SK-N-SH (cell line): ENCODE results near the gene MAGEB16. TPM values are rescaled to one million over a fixed set of nuclear protein-coding genes. Genes with fewer than 3 reads are reported as not detected.

Source experiments
- CTCF ChIA-PET: fragments of 300-600, 350-600 bp; formaldehyde crosslinking; extraction: SDS; loops from one replicate; lab custom pipeline; 2021; lab: Yijun Ruan, JAX
- POLR2A ChIA-PET: fragments of 350-600 bp; sonication (Branson Sonifier 250); formaldehyde crosslinking; extraction: SDS; loops from one replicate; lab custom pipeline; 2020; ENCODE audit warnings: antibody characterized with exemption, inconsistent platforms; lab: Yijun Ruan, JAX
- DNase-seq: peaks from one replicate; pipeline ENCODE4 v3.0.0; 2012
- H2AFZ ChIP-seq: fragments of 200-600 bp; sonication (generic); 2 replicates; pipeline ENCODE4 v1.8.1; 2016; ENCODE audit warnings: antibody characterized with exemption, mild to moderate bottlenecking, low read depth
- H3F3A ChIP-seq: fragments of 200-600 bp; sonication (generic); replicated peaks from 2 replicates; pipeline ENCODE3; 2016; ENCODE audit warnings: antibody characterized with exemption, mild to moderate bottlenecking; ENCODE audit not compliant: insufficient read depth
- H3K27ac ChIP-seq, 2 experiments: fragments of 200-500 bp in 1 of 2; fragments of 200-600 bp in 1 of 2; sonication (Bioruptor generic) in 1 of 2; sonication (generic), shearing (Covaris generic) in 1 of 2; 2 replicates each; pipeline versions ENCODE4 v1.5.1 to v1.6.1; 2014 to 2016; ENCODE audit warnings: low read depth in 2 of 2, inconsistent platforms in 1 of 2, low read length in 1 of 2, mild to moderate bottlenecking in 1 of 2, mixed read lengths in 1 of 2
- H3K27me3 ChIP-seq: fragments of 200-600 bp; sonication (generic), shearing (Covaris generic); 2 replicates; pipeline ENCODE4 v1.6.1; 2016; ENCODE audit warnings: mixed run types; ENCODE audit not compliant: insufficient read depth
- H3K36me3 ChIP-seq, 2 experiments: fragments of 200-500 bp in 1 of 2; fragments of 200-600 bp in 1 of 2; sonication (Bioruptor generic) in 1 of 2; sonication (generic) in 1 of 2; replicated peaks in 1 of 2; 2 replicates each; pipeline versions ENCODE3 to v1.5.1; 2014 to 2016; ENCODE audit warnings: low read length in 1 of 2, mild to moderate bottlenecking in 1 of 2; ENCODE audit not compliant: insufficient read depth in 2 of 2, control insufficient read depth in 1 of 2
- H3K4me1 ChIP-seq, 2 experiments: fragments of 200-500 bp in 1 of 2; fragments of 200-600 bp in 1 of 2; sonication (Bioruptor generic) in 1 of 2; sonication (generic), shearing (Covaris generic) in 1 of 2; 2 replicates each; pipeline versions ENCODE4 v1.5.1 to v1.6.1; 2014 to 2016; ENCODE audit warnings: low read depth in 1 of 2, low read length in 1 of 2, mixed run types in 1 of 2; ENCODE audit not compliant: insufficient read depth in 2 of 2, control insufficient read depth in 1 of 2
- H3K4me2 ChIP-seq: fragments of 200-600 bp; sonication (generic), shearing (Covaris generic); 2 replicates; pipeline ENCODE4 v1.6.1; 2017; ENCODE audit warnings: mixed run types
- H3K4me3 ChIP-seq, 2 experiments: fragments of 200-500 bp in 1 of 2; fragments of 200-600 bp in 1 of 2; sonication (Bioruptor generic) in 1 of 2; sonication (generic), shearing (Covaris generic) in 1 of 2; 2 replicates each; pipeline versions ENCODE4 v1.5.1 to v1.8.1; 2014 to 2016; ENCODE audit warnings: low read depth in 2 of 2, inconsistent platforms in 1 of 2, low read length in 1 of 2, mild to moderate bottlenecking in 1 of 2, mixed read lengths in 1 of 2, moderate library complexity in 1 of 2
- H3K79me2 ChIP-seq: fragments of 200-600 bp; sonication (generic); 2 replicates; pipeline ENCODE4 v1.8.1; 2017; ENCODE audit warnings: mild to moderate bottlenecking; ENCODE audit not compliant: insufficient read depth
- H3K9ac ChIP-seq: fragments of 200-600 bp; sonication (generic); 2 replicates; pipeline ENCODE4 v1.6.1; 2017; ENCODE audit warnings: mixed run types
- H3K9me2 ChIP-seq: fragments of 200-600 bp; sonication (generic); 2 replicates; pipeline ENCODE4 v1.6.1; 2017; ENCODE audit warnings: mixed run types
- H3K9me3 ChIP-seq: fragments of 200-600 bp; sonication (generic); 2 replicates; pipeline ENCODE4 v1.6.1; 2017; ENCODE audit warnings: mixed run types, mild to moderate bottlenecking, moderate library complexity
- H4K20me1 ChIP-seq: fragments of 200-600 bp; sonication (generic); 2 replicates; pipeline ENCODE4 v1.6.1; 2017; ENCODE audit warnings: mild to moderate bottlenecking, mixed run types; ENCODE audit not compliant: insufficient read depth
- GATA2 ChIP-seq: sonication (generic); formaldehyde crosslinking; IDR thresholded peaks from 2 replicates; pipeline ENCODE4 v1.5.0; 2020; ENCODE audit warnings: mild to moderate bottlenecking, missing genetic modification reagents
- JUND ChIP-seq: IDR thresholded peaks from 2 replicates; pipeline ENCODE4 v1.4.0; 2012
- MEF2A ChIP-seq: IDR thresholded peaks from 2 replicates; pipeline ENCODE4 v1.4.0; 2012; ENCODE audit warnings: low read depth, borderline replicate concordance
- MXI1 ChIP-seq: IDR thresholded peaks from 2 replicates; pipeline ENCODE4 v1.6.1; 2012; ENCODE audit warnings: mild to moderate bottlenecking, low read depth, low read length, improper control_type of control experiment
- NFIC ChIP-seq: IDR thresholded peaks from 2 replicates; pipeline ENCODE4 v1.4.0; 2012; ENCODE audit warnings: borderline replicate concordance
- NRF1 ChIP-seq: IDR thresholded peaks from 2 replicates; pipeline ENCODE4 v1.6.1; 2012; ENCODE audit warnings: low read depth, mild to moderate bottlenecking, low read length
- POLR2AphosphoS5 ChIP-seq: IDR thresholded peaks from 2 replicates; pipeline ENCODE4 v1.6.1; 2012; ENCODE audit warnings: low read depth, low read length
- RCOR1 ChIP-seq: fragments of 150-350 bp; IDR thresholded peaks from 2 replicates; pipeline ENCODE4 v1.6.1; 2017; ENCODE audit warnings: antibody characterized with exemption, low read length
- RFX5 ChIP-seq: IDR thresholded peaks from 2 replicates; pipeline ENCODE4 v1.6.1; 2012; ENCODE audit warnings: mild to moderate bottlenecking, improper control_type of control experiment, low read length
- RXRA ChIP-seq: IDR thresholded peaks from 2 replicates; pipeline ENCODE4 v1.4.0; 2012; ENCODE audit warnings: low read depth, mild to moderate bottlenecking, borderline replicate concordance
- SIN3A ChIP-seq: IDR thresholded peaks from 2 replicates; pipeline ENCODE4 v1.6.1; 2012; ENCODE audit warnings: low read depth, mild to moderate bottlenecking, low read length, moderate library complexity, borderline replicate concordance
- TEAD4 ChIP-seq: IDR thresholded peaks from 2 replicates; pipeline ENCODE4 v1.4.0; 2012; ENCODE audit warnings: mild to moderate bottlenecking, borderline replicate concordance; ENCODE audit not compliant: insufficient read depth
- YY1 ChIP-seq: IDR thresholded peaks from 2 replicates; pipeline ENCODE4 v1.4.0; 2012; ENCODE audit warnings: low read depth, mild to moderate bottlenecking
- WGBS: methylation state at CpG from one replicate; pipeline ENCODE4 v1.1.6; 2017; ENCODE audit warnings: low lambda C conversion rate; 5-methylcytosine and 5-hydroxymethylcytosine counted together
- polyA plus RNA-seq, 3 experiments: library from polyadenylated mRNA; depleted of rRNA; stranded (reverse); fragments of >200 nt; gene quantifications; 2 replicates each; pipeline ENCODE4 v1.2.3, GENCODE V29; 2012
- TF ChIP-seq, protein P1 (sequence below): fragments of 200-600 bp; sonication (generic); IDR thresholded peaks from 2 replicates; pipeline ENCODE4 v1.6.1; 2017; ENCODE audit warnings: antibody characterized with exemption, mild to moderate bottlenecking, moderate library complexity
- TF ChIP-seq, protein P2 (sequence below): IDR thresholded peaks from 2 replicates; pipeline ENCODE4; 2012
- TF ChIP-seq, protein P3 (sequence below): IDR thresholded peaks from 2 replicates; pipeline ENCODE4 v1.4.0; 2012; ENCODE audit warnings: low read depth
- TF ChIP-seq, protein P4 (sequence below): IDR thresholded peaks from 2 replicates; pipeline ENCODE4 v1.4.0; 2012; ENCODE audit warnings: low read depth, borderline replicate concordance

The MAGEB16 gene
- polyA plus RNA-seq, 1 of the 3 experiments (the other 2 are of a cell fraction): 0.08 TPM

DNA sequence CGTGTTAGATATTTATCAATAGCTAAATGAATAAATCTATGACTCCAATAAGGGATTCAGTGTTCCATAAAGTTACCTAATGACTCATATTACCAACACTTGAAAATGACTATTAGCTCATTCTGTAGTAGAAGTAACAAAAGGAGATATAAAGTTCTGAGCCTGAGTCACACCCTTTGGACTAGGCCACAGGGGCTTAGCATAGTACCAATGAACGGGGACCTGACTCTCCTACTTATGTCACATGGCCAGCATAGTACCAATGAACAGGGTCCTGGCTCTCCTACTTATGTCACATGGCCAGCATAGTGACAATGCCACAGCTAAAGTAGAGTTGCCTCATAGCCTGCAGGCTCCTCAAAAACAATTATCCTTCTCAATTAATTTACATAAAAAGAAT is 43.7 kb downstream of the MAGEB16 start:
- CTCF ChIA-PET: no interaction called here
- POLR2A ChIA-PET: no interaction called here
- Histone ChIP-seq H3F3A (no peaks in the 10 kb centered on the region), H3K9me2 (no peaks in the 10 kb centered on the region), H2AFZ (no peak overlapping the region), H3K27ac (no peak overlapping the region), H3K9ac (no peak overlapping the region), H3K36me3 (no peaks in the 10 kb centered on the region), H3K4me1 (no peaks in the 10 kb centered on the region), H4K20me1 (no peaks in the 10 kb centered on the region), H3K4me3 (no peak overlapping the region), H3K27me3 (no peaks in the 10 kb centered on the region), H3K9me3 (no peaks in the 10 kb centered on the region), H3K79me2 (no peaks in the 10 kb centered on the region), H3K4me2 (no peak overlapping the region)
- 0% methylated on average over 2 of the region's 2 CpGs for WGBS
- no peak for DNase-seq
- TF ChIP-seq NRF1 (no peak), RFX5 (no peak), NFIC (no peak), TEAD4 (no peak), MXI1 (no peak), YY1 (no peak)
- TF ChIP-seq, protein P1, sequence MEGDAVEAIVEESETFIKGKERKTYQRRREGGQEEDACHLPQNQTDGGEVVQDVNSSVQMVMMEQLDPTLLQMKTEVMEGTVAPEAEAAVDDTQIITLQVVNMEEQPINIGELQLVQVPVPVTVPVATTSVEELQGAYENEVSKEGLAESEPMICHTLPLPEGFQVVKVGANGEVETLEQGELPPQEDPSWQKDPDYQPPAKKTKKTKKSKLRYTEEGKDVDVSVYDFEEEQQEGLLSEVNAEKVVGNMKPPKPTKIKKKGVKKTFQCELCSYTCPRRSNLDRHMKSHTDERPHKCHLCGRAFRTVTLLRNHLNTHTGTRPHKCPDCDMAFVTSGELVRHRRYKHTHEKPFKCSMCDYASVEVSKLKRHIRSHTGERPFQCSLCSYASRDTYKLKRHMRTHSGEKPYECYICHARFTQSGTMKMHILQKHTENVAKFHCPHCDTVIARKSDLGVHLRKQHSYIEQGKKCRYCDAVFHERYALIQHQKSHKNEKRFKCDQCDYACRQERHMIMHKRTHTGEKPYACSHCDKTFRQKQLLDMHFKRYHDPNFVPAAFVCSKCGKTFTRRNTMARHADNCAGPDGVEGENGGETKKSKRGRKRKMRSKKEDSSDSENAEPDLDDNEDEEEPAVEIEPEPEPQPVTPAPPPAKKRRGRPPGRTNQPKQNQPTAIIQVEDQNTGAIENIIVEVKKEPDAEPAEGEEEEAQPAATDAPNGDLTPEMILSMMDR: no peak

DNA sequence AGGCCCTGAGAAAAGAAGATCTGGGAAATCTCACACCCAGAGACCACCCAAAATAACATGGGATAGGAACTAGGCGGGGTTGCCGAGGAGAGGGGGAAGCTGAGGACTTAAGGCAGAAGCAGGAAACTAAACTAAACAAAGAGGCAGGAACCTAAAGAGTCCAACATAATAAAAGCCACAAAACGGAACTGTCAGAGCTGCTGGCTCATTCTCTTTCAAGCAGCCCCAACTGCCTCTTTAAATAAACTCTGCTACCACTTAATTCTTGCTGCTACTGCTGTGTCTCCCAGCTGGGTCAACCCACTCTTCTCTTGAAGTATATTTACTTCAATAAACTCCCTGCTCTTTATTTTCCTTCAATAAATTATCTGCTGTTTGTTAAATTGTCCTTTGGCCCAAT is 44.5 kb downstream of the MAGEB16 start:
- Histone ChIP-seq H3K4me1 (no peaks in the 10 kb centered on the region), H3K27me3 (no peaks in the 10 kb centered on the region), H4K20me1 (no peaks in the 10 kb centered on the region), H2AFZ (no peak overlapping the region), H3K9ac (no peak overlapping the region), H3K27ac (no peak overlapping the region), H3K36me3 (no peaks in the 10 kb centered on the region), H3K9me2 (no peaks in the 10 kb centered on the region), H3K79me2 (no peaks in the 10 kb centered on the region), H3F3A (no peaks in the 10 kb centered on the region), H3K4me2 (no peak overlapping the region), H3K9me3 (no peaks in the 10 kb centered on the region), H3K4me3 (no peak overlapping the region)
- CTCF ChIA-PET: no interaction called here
- 5% methylated on average over 3 of the region's 3 CpGs for WGBS
- no peak for DNase-seq
- POLR2A ChIA-PET: no interaction called here
- TF ChIP-seq, protein P1: no peak
- TF ChIP-seq, protein P2, sequence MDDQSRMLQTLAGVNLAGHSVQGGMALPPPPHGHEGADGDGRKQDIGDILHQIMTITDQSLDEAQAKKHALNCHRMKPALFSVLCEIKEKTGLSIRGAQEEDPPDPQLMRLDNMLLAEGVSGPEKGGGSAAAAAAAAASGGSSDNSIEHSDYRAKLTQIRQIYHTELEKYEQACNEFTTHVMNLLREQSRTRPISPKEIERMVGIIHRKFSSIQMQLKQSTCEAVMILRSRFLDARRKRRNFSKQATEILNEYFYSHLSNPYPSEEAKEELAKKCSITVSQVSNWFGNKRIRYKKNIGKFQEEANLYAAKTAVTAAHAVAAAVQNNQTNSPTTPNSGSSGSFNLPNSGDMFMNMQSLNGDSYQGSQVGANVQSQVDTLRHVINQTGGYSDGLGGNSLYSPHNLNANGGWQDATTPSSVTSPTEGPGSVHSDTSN: no peak
- TF ChIP-seq, protein P3, sequence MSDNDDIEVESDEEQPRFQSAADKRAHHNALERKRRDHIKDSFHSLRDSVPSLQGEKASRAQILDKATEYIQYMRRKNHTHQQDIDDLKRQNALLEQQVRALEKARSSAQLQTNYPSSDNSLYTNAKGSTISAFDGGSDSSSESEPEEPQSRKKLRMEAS: no peak
- TF ChIP-seq, protein P4, sequence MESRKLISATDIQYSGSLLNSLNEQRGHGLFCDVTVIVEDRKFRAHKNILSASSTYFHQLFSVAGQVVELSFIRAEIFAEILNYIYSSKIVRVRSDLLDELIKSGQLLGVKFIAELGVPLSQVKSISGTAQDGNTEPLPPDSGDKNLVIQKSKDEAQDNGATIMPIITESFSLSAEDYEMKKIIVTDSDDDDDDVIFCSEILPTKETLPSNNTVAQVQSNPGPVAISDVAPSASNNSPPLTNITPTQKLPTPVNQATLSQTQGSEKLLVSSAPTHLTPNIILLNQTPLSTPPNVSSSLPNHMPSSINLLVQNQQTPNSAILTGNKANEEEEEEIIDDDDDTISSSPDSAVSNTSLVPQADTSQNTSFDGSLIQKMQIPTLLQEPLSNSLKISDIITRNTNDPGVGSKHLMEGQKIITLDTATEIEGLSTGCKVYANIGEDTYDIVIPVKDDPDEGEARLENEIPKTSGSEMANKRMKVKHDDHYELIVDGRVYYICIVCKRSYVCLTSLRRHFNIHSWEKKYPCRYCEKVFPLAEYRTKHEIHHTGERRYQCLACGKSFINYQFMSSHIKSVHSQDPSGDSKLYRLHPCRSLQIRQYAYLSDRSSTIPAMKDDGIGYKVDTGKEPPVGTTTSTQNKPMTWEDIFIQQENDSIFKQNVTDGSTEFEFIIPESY: no peak
- TF ChIP-seq RFX5: no peak
- no peak for TF ChIP-seq RCOR1
- no peak for TF ChIP-seq RXRA
- no peak for TF ChIP-seq MEF2A
- no peak for TF ChIP-seq MXI1
- no peak for TF ChIP-seq GATA2
- no peak for TF ChIP-seq JUND
- no peak for TF ChIP-seq SIN3A
- TF ChIP-seq POLR2AphosphoS5: no peak
